ENCODE results near the gene SLC6A19. TPM values are rescaled to one million over a fixed set of nuclear protein-coding genes. Genes with fewer than 3 reads are reported as not detected.
A peak's percentile ranks its signal among the peaks of the same experiment; 100 is the strongest.

The SLC6A19 gene
- total and polyA plus RNA-seq, 2 of the 13 experiments (the other 11 are each of a cell fraction or from before 2014, with no cell fraction given) = 0.02 TPM; not detected in 1

- TF ChIP-seq CERS6 (CRISPR knock-in tag; IDR thresholded peaks at IDR 0.05) (no peak), ZNF18 (CRISPR knock-in tag; IDR thresholded peaks at IDR 0.05; ENCODE audit: insufficient replicate concordance) (no peak), ZNF839 (CRISPR knock-in tag; IDR thresholded peaks at IDR 0.05; ENCODE audit: borderline replicate concordance) (no peak), LCORL (IDR thresholded peaks at IDR 0.05) (no peak), LCORL (CRISPR knock-in tag; IDR thresholded peaks at IDR 0.05) (no peak), ATF6 (CRISPR knock-in tag; conservative IDR thresholded peaks at IDR 0.05) (no peak)
Observed at GRCh38 chr5:1153428-1153827, 48.0 kb upstream of the SLC6A19 start (continued).

- ATAC-seq (peak; percentile 54), FAIRE-seq (no peak), DNase-seq (ENCODE audit: low spot score) (no peak)
- no peak overlapping the region for H3K27ac ChIP-seq (ENCODE audit: extremely low read length, insufficient read depth, low read length)
- no peak overlapping the region for H2AFZ ChIP-seq (ENCODE audit: low read length)
- H3K36me3 ChIP-seq (replicated peaks in 1 of 2; ENCODE audit: control insufficient read depth in 1 of 2, insufficient read depth in 2 of 2, low read length in 2 of 2) = no peaks in the 10 kb centered on the region
- ChIA-PET POLR2A (no interaction called here), CTCF (ENCODE audit: low intra/inter-chr PET ratio, low total read pairs) (no interaction called here)
- H3K79me2 ChIP-seq (ENCODE audit: insufficient read depth, low read length) = no peaks in the 10 kb centered on the region
- H3K9me3 ChIP-seq (ENCODE audit: low read length) = no peaks in the 10 kb centered on the region
- no peak overlapping the region for H3K9ac ChIP-seq (ENCODE audit: insufficient read depth, low read depth, low read length)
- H3K27me3 ChIP-seq (ENCODE audit: control insufficient read depth in 1 of 2, insufficient read depth in 2 of 2, low read length in 2 of 2) = peaks cover 9 to 80% of the 10 kb centered on the region in 2 experiments
- intact Hi-C loops (cut with micrococcal nuclease; ENCODE audit: unreplicated experiment) (no loop called here), in situ Hi-C loops (cut with HindIII; ENCODE audit: extremely low pct_ligation_motif_present, low pct_unique_long_range_greater_than_20kb) (no loop called here)
- BruUV-seq (replicated peaks) = no TSS peak
- H3K4me1 ChIP-seq (ENCODE audit: insufficient read depth, low read length) = peaks cover 51% of the 10 kb centered on the region
- 0 out of 2 replicates have a peak, but pooled peaks cover 3% of the 10 kb centered on the region for H4K20me1 ChIP-seq (ENCODE audit: insufficient read depth, low read length)
- peak overlapping the region in 1 of 3 experiments; percentile 48; a peak in 1 of 6 replicates for H3K4me3 ChIP-seq (replicated peaks in 1 of 3; ENCODE audit: insufficient read depth in 1 of 3, low read depth in 2 of 3, low read length in 3 of 3)
- no CpG with 5 or more reads among the region's 98 CpGs for WGBS (ENCODE audit: low lambda C conversion rate)
- 0 out of 2 replicates have a peak overlapping the region, but pooled peaks have one; percentile 39 for H3K4me2 ChIP-seq (ENCODE audit: low read depth, low read length)
- 0 out of 2 replicates have a peak, but pooled peaks have one; percentile 31 for TF ChIP-seq SPEN (CRISPR knock-in tag; IDR thresholded peaks at IDR 0.05; ENCODE audit: low read depth)
- TF ChIP-seq NR2F6 (IDR thresholded peaks at IDR 0.05) = no peak
- peak; percentile 65 for TF ChIP-seq NR2F6 (CRISPR knock-in tag; IDR thresholded peaks at IDR 0.05)
- no peak for TF ChIP-seq AGO2 (optimal IDR thresholded peaks at IDR 0.05; ENCODE audit: low read depth, low read length)
- 0 out of 2 replicates have a peak, but pooled peaks have one; percentile 17 for TF ChIP-seq BCL6 (CRISPR knock-in tag; IDR thresholded peaks at IDR 0.05)
- TF ChIP-seq ESRRA (CRISPR knock-in tag; IDR thresholded peaks at IDR 0.05; ENCODE audit: low read depth) = 0 out of 2 replicates have a peak, but pooled peaks have one; percentile 42
- TF ChIP-seq HNF4A (CRISPR knock-in tag; IDR thresholded peaks at IDR 0.05) = peak; percentile 30; the same call in 1 of the 2 replicates
Observed at GRCh38 chr5:1155191-1156032, 46.0 kb upstream of the SLC6A19 start.

Data from HepG2 (cell line).